ENCODE results near the gene TEDC1.
"Not testable (repeated sequence)": the region's sequence is repeated elsewhere in the genome, so short reads cannot be mapped to it uniquely, and the experiment has no call there.

Gene TEDC1

GRCh38 chr14:105531088-105531893 lies 40.2 kb downstream of the TEDC1 start:
- no peak overlapping the region for H3K4me3 ChIP-seq (ENCODE audit: low read depth, low read length)
- DNase-seq (ENCODE audit: low read depth), result no peak

- no peak overlapping the region for H3K4me3 ChIP-seq (ENCODE audit: low read depth, low read length)
- DNase-seq (ENCODE audit: low read depth), result no peak
Observed at GRCh38 chr14:105531894-105532623, 41.0 kb downstream of the TEDC1 start.

GRCh38 chr14:105532735-105533141 lies 41.7 kb downstream of the TEDC1 start:
- no peak for DNase-seq (ENCODE audit: low read depth)
- H3K4me3 ChIP-seq (ENCODE audit: low read depth, low read length), result no peak overlapping the region

GRCh38 chr14:105533391-105533790 lies 42.3 kb downstream of the TEDC1 start:
- no peak overlapping the region for H3K4me3 ChIP-seq (ENCODE audit: low read depth, low read length)
- DNase-seq (ENCODE audit: low read depth), result no peak

GRCh38 chr14:105533811-105534498 lies 42.9 kb downstream of the TEDC1 start:
- no peak overlapping the region for H3K4me3 ChIP-seq (ENCODE audit: low read depth, low read length)
- no peak for DNase-seq (ENCODE audit: low read depth)

GRCh38 chr14:105534586-105534985 lies 43.5 kb downstream of the TEDC1 start:
- no peak for DNase-seq (ENCODE audit: low read depth)
- no peak overlapping the region for H3K4me3 ChIP-seq (ENCODE audit: low read depth, low read length)

GRCh38 chr14:105536051-105536450 lies 45.0 kb downstream of the TEDC1 start:
- no peak for DNase-seq (ENCODE audit: low read depth)
- no peak overlapping the region for H3K4me3 ChIP-seq (ENCODE audit: low read depth, low read length)

GRCh38 chr14:105536691-105537579 lies 45.9 kb downstream of the TEDC1 start:
- DNase-seq (ENCODE audit: low read depth), result no peak
- H3K4me3 ChIP-seq (ENCODE audit: low read depth, low read length), result no peak overlapping the region

- DNase-seq (ENCODE audit: low read depth), result no peak
- H3K4me3 ChIP-seq (ENCODE audit: low read depth, low read length), result no peak overlapping the region
Observed at GRCh38 chr14:105537580-105538474, 46.8 kb downstream of the TEDC1 start.

- DNase-seq (ENCODE audit: low read depth), result no peak
- no peak overlapping the region for H3K4me3 ChIP-seq (ENCODE audit: low read depth, low read length)
Observed at GRCh38 chr14:105538481-105539049, 47.5 kb downstream of the TEDC1 start.

GRCh38 chr14:105540811-105541210 lies 49.8 kb downstream of the TEDC1 start:
- H3K4me3 ChIP-seq (ENCODE audit: low read depth, low read length), result no peak overlapping the region
- no peak for DNase-seq (ENCODE audit: low read depth)

GRCh38 chr14:105541218-105541875 lies 50.3 kb downstream of the TEDC1 start:
- H3K4me3 ChIP-seq (ENCODE audit: low read depth, low read length), result no peak overlapping the region
- DNase-seq (ENCODE audit: low read depth), result no peak

- not testable (repeated sequence) for H3K4me3 ChIP-seq (ENCODE audit: low read depth, low read length); DNase-seq (ENCODE audit: low read depth)
Observed at GRCh38 chr14:105545676-105546075, 54.6 kb downstream of the TEDC1 start.

- H3K4me3 ChIP-seq (ENCODE audit: low read depth, low read length); DNase-seq (ENCODE audit: low read depth): not testable (repeated sequence)
Observed at GRCh38 chr14:105546410-105546809, 55.4 kb downstream of the TEDC1 start.

GRCh38 chr14:105547072-105547471 lies 56.0 kb downstream of the TEDC1 start:
- DNase-seq (ENCODE audit: low read depth), result not testable (repeated sequence)

GRCh38 chr14:105547741-105548169 lies 56.7 kb downstream of the TEDC1 start:
- no peak overlapping the region for H3K4me3 ChIP-seq (ENCODE audit: low read depth, low read length)
- no peak for DNase-seq (ENCODE audit: low read depth)

More at GRCh38 chr14:105547072-105547471, 56.0 kb downstream of the TEDC1 start:
- H3K4me3 ChIP-seq (ENCODE audit: low read depth, low read length), result not testable (repeated sequence)
